Tibial artery (tissue), 4 donors: ENCODE data around the gene SLC7A1.

Experiments
- DNase-seq, 2 donors: peaks; one replicate each; pipeline ENCODE4 v3.0.0-alpha.2; 2019
- H3K27ac ChIP-seq, 2 donors: fragments of 200-600 bp; sonication (generic) in 1 of 2; 1 replicate in 1 of 2; 2 replicates in 1 of 2; pipeline ENCODE4 v1.5.1; 2018 to 2019; ENCODE audit warnings: mild to moderate bottlenecking in 1 of 2
- H3K27me3 ChIP-seq, 2 donors: fragments of 200-600 bp; sonication (generic) in 1 of 2; one replicate each; pipeline versions ENCODE4 v1.5.1 to v1.6.0; 2016 to 2019
- H3K36me3 ChIP-seq, 3 donors: fragments of 200-600 bp; sonication (generic) in 2 of 3; one replicate each; pipeline ENCODE4 v1.5.1; 2016 to 2019; ENCODE audit warnings: mild to moderate bottlenecking in 2 of 3
- H3K4me1 ChIP-seq, 4 donors: fragments of 200-600 bp; sonication (generic) in 2 of 4; 1 replicate in 3 of 4; 2 replicates in 1 of 4; pipeline ENCODE4 v1.5.1; 2016 to 2019
- H3K4me3 ChIP-seq, 2 donors: fragments of 200-600 bp; sonication (generic) in 1 of 2; 1 replicate in 1 of 2; 2 replicates in 1 of 2; pipeline ENCODE4 v1.5.1; 2018 to 2019; ENCODE audit warnings: mild to moderate bottlenecking in 2 of 2
- H3K9me3 ChIP-seq, 3 donors: fragments of 200-600 bp; sonication (generic) in 1 of 3; one replicate each; pipeline ENCODE4 v1.5.1; 2016 to 2019
- CTCF ChIP-seq, 2 experiments: fragments of 200-600 bp in 1 of 2; fragments of 450-650 bp in 1 of 2; IDR thresholded peaks; one replicate each; pipeline ENCODE4 v1.5.1; 2017 to 2019; ENCODE audit warnings: antibody characterized with exemption in 2 of 2, mild to moderate bottlenecking in 1 of 2, moderate library complexity in 1 of 2
- intact Hi-C: fragments of 100-400 bp; cut with DNase I; formaldehyde crosslinking; loops from one replicate; pipeline ENCODE4 v1.15.0; 2023; ENCODE audit warnings: low total_unique reads

Gene SLC7A1

GRCh38 chr13:29498426-29499040, 97.0 kb downstream of the SLC7A1 start:
- Histone ChIP-seq H3K27ac (no peak overlapping the region), H3K27me3 (peaks cover 0 to 4% of the 10 kb centered on the region in 2 donors), H3K4me1 (peaks cover 0 to 19% (median 9%) of the 10 kb centered on the region in 4 donors), H3K36me3 (no peaks in the 10 kb centered on the region), H3K9me3 (no peaks in the 10 kb centered on the region), H3K4me3 (no peak overlapping the region)
- TF ChIP-seq CTCF (IDR thresholded peaks at IDR 0.05): no peak
- intact Hi-C loops: no loop called here
- DNase-seq: no peak

GRCh38 chr13:29497137-29497654, 98.3 kb downstream of the SLC7A1 start:
- Histone ChIP-seq H3K27me3 (peaks cover 0 to 4% of the 10 kb centered on the region in 2 donors), H3K4me1 (peaks cover 0 to 13% (median 7%) of the 10 kb centered on the region in 4 donors), H3K36me3 (no peaks in the 10 kb centered on the region), H3K27ac (no peak overlapping the region), H3K4me3 (no peak overlapping the region), H3K9me3 (no peaks in the 10 kb centered on the region)
- no peak for TF ChIP-seq CTCF (IDR thresholded peaks at IDR 0.05)
- no peak for DNase-seq
- intact Hi-C loops: no loop called here

GRCh38 chr13:29496241-29496712, 99.2 kb downstream of the SLC7A1 start:
- no peak for DNase-seq
- H3K4me3 ChIP-seq: no peak overlapping the region
- H3K4me1 ChIP-seq: peaks cover 0 to 13% (median 7%) of the 10 kb centered on the region in 4 donors
- no peaks in the 10 kb centered on the region for H3K36me3 ChIP-seq
- no peak overlapping the region for H3K27ac ChIP-seq
- no peak for TF ChIP-seq CTCF (IDR thresholded peaks at IDR 0.05)
- intact Hi-C loops: no loop called here
- H3K9me3 ChIP-seq: no peaks in the 10 kb centered on the region
- peaks cover 0 to 4% of the 10 kb centered on the region in 2 donors for H3K27me3 ChIP-seq

GRCh38 chr13:29494520-29494919, 101.0 kb downstream of the SLC7A1 start:
- intact Hi-C loops: no loop called here
- no peak overlapping the region for H3K27ac ChIP-seq

GRCh38 chr13:29493796-29494195, 101.7 kb downstream of the SLC7A1 start:
- Histone ChIP-seq H3K4me3 (no peak overlapping the region), H3K4me1 (peaks cover 0 to 13% (median 7%) of the 10 kb centered on the region in 4 donors), H3K9me3 (no peaks in the 10 kb centered on the region), H3K36me3 (no peaks in the 10 kb centered on the region), H3K27me3 (peaks cover 0 to 4% of the 10 kb centered on the region in 2 donors), H3K27ac (no peak overlapping the region)
- intact Hi-C loops: no loop called here
- no peak for TF ChIP-seq CTCF (IDR thresholded peaks at IDR 0.05)
- no peak for DNase-seq

More at GRCh38 chr13:29494520-29494919, 101.0 kb downstream of the SLC7A1 start:
- no peaks in the 10 kb centered on the region for H3K9me3 ChIP-seq
- no peak overlapping the region for H3K4me3 ChIP-seq
- peaks cover 0 to 13% (median 7%) of the 10 kb centered on the region in 4 donors for H3K4me1 ChIP-seq
- H3K36me3 ChIP-seq: no peaks in the 10 kb centered on the region
- H3K27me3 ChIP-seq: peaks cover 0 to 4% of the 10 kb centered on the region in 2 donors
- no peak for DNase-seq
- no peak for TF ChIP-seq CTCF (IDR thresholded peaks at IDR 0.05)
